ENCODE results near the gene PCDHGA3.

DNA sequence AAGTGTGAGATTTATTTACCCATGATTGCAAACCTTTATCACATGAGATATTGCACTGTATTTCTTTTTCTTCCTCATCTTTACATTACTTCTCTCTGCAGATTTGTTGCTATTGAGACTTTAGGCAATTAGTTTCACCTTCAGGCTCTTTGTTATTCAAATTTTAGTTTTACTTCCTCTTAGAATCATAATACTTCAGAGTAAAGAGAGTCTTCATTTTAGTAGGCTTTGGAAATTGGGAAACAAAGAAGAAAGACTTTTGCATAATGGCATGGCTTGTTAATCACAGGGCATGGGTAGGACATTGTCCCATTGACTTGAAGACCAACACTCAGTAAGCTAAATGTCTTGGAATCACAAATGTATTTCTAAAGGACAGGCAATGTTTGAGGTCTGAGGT lies 19.1 kb downstream of the PCDHGA3 start:
- TF ChIP-seq, protein P1, sequence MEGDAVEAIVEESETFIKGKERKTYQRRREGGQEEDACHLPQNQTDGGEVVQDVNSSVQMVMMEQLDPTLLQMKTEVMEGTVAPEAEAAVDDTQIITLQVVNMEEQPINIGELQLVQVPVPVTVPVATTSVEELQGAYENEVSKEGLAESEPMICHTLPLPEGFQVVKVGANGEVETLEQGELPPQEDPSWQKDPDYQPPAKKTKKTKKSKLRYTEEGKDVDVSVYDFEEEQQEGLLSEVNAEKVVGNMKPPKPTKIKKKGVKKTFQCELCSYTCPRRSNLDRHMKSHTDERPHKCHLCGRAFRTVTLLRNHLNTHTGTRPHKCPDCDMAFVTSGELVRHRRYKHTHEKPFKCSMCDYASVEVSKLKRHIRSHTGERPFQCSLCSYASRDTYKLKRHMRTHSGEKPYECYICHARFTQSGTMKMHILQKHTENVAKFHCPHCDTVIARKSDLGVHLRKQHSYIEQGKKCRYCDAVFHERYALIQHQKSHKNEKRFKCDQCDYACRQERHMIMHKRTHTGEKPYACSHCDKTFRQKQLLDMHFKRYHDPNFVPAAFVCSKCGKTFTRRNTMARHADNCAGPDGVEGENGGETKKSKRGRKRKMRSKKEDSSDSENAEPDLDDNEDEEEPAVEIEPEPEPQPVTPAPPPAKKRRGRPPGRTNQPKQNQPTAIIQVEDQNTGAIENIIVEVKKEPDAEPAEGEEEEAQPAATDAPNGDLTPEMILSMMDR (IDR thresholded peaks at IDR 0.05), result no peak
- TF ChIP-seq POLR2A (IDR thresholded peaks at IDR 0.05), result no peak
